ENCODE data around the gene PSMA8.

Gene PSMA8

DNA sequence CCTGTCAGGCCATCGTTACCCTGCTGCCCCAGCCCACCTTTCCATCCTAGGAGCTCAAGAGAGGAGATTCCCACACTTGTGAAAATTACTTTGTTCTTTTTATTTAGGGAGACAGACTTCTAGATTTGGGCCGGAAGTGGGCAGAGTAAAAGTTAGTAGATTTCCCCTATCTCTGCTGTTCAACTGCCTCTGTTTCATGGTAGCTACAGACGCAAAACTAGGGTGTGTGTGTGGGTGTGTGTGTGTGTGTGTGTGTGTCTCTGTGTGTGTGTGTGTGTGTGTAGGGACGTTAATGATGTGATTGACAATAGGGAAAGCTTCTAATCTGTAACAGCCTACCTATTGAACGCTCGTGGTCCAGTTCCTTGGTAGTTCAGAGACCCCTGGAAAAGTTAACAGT lies 438 bp downstream of the PSMA8 start:
- H4K8ac ChIP-seq (ENCODE audit: low read depth, low read length): no peak overlapping the region
- no peak overlapping the region for H3K4ac ChIP-seq (ENCODE audit: low read depth, low read length)
- no peak overlapping the region for H4K91ac ChIP-seq (ENCODE audit: low read depth, low read length)
- H2BK120ac ChIP-seq (ENCODE audit: insufficient read depth, low read length, poor library complexity): no peak overlapping the region
- H2BK5ac ChIP-seq (ENCODE audit: low read depth, low read length, poor library complexity): no peak overlapping the region
- H3K79me2 ChIP-seq (ENCODE audit: control insufficient read depth, insufficient read depth, low read length, poor library complexity): no peaks in the 10 kb centered on the region
- WGBS (ENCODE audit: extremely low coverage, insufficient coverage, insufficient read length): no CpG with 5 or more reads among the region's 6 CpGs
- no peaks in the 10 kb centered on the region for H3K36me3 ChIP-seq (ENCODE audit: control insufficient read depth in 1 of 2, insufficient read depth in 2 of 2, low read length in 2 of 2)
- no peak for DNase-seq
- H3K9ac ChIP-seq (ENCODE audit: low read length): no peak overlapping the region
- H3K4me3 ChIP-seq (ENCODE audit: low read depth, low read length): no peak overlapping the region
- H3K18ac ChIP-seq (ENCODE audit: low read length): no peak overlapping the region
- peaks cover 0 to 2% of the 10 kb centered on the region in 2 experiments for H3K4me1 ChIP-seq (ENCODE audit: control insufficient read depth in 1 of 2, insufficient read depth in 2 of 2, low read length in 2 of 2)
- H3K27ac ChIP-seq (ENCODE audit: low read depth, low read length): no peak overlapping the region
- no peak overlapping the region for H2AFZ ChIP-seq (ENCODE audit: insufficient read depth, low read length, poor library complexity)
- H3K4me2 ChIP-seq (ENCODE audit: low read length): no peak overlapping the region
- H3K14ac ChIP-seq (ENCODE audit: low read length): no peak overlapping the region
- no peak overlapping the region for H3K23ac ChIP-seq (ENCODE audit: low read length)
- peak overlapping the region; percentile 1 for H4K12ac ChIP-seq (ENCODE audit: low read depth, low read length)
- no peaks in the 10 kb centered on the region for H3K27me3 ChIP-seq (ENCODE audit: insufficient read depth, low read length)
- H2AK5ac ChIP-seq (ENCODE audit: low read length): no peak overlapping the region
- peaks cover 3% of the 10 kb centered on the region for H3K9me3 ChIP-seq (ENCODE audit: insufficient read depth, low read depth, low read length)
- no peak overlapping the region for H2BK12ac ChIP-seq (ENCODE audit: low read length)
- H3K79me1 ChIP-seq (ENCODE audit: low read length): no peaks in the 10 kb centered on the region

DNA sequence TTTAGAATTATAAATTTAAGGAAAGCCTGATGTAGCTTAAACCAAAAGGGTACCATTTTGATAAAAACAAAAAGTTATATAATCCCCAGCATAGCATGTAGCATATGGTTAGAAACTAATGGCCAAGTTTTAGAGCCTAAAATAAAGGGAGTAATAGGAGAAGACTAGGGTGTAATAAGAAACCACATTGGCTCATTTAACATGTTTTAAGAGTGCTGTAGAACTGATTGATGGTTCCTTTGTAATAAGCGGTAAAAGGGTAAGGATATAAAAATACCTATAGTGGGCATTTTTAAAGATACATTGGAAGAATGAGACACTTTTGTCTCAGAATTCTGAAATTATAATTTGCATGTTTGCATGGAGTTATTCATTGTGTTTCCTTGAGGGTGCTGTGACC lies 1.9 kb downstream of the PSMA8 start:
- Histone ChIP-seq H3K18ac (ENCODE audit: low read length) (no peak overlapping the region), H2AFZ (ENCODE audit: insufficient read depth, low read length, poor library complexity) (no peak overlapping the region), H4K91ac (ENCODE audit: low read depth, low read length) (no peak overlapping the region), H3K23ac (ENCODE audit: low read length) (no peak overlapping the region), H4K12ac (ENCODE audit: low read depth, low read length) (no peak overlapping the region), H2BK12ac (ENCODE audit: low read length) (no peak overlapping the region), H3K79me1 (ENCODE audit: low read length) (no peaks in the 10 kb centered on the region), H4K8ac (ENCODE audit: low read depth, low read length) (no peak overlapping the region), H3K36me3 (ENCODE audit: control insufficient read depth in 1 of 2, insufficient read depth in 2 of 2, low read length in 2 of 2) (no peaks in the 10 kb centered on the region), H3K14ac (ENCODE audit: low read length) (no peak overlapping the region), H2BK120ac (ENCODE audit: insufficient read depth, low read length, poor library complexity) (no peak overlapping the region), H3K4me2 (ENCODE audit: low read length) (no peak overlapping the region), H3K27me3 (ENCODE audit: insufficient read depth, low read length) (no peaks in the 10 kb centered on the region), H3K9me3 (ENCODE audit: insufficient read depth, low read depth, low read length) (peaks cover 6% of the 10 kb centered on the region), H3K4me1 (ENCODE audit: control insufficient read depth in 1 of 2, insufficient read depth in 2 of 2, low read length in 2 of 2) (peaks cover 0 to 2% of the 10 kb centered on the region in 2 experiments), H3K4me3 (ENCODE audit: low read depth, low read length) (no peak overlapping the region), H2AK5ac (ENCODE audit: low read length) (no peak overlapping the region), H2BK5ac (ENCODE audit: low read depth, low read length, poor library complexity) (no peak overlapping the region), H3K4ac (ENCODE audit: low read depth, low read length) (no peak overlapping the region), H3K27ac (ENCODE audit: low read depth, low read length) (no peak overlapping the region), H3K79me2 (ENCODE audit: control insufficient read depth, insufficient read depth, low read length, poor library complexity) (no peaks in the 10 kb centered on the region), H3K9ac (ENCODE audit: low read length) (no peak overlapping the region)
- DNase-seq: no peak
- WGBS (ENCODE audit: extremely low coverage, insufficient coverage, insufficient read length): no CpG with 5 or more reads among the region's 1 CpG

- H2AFZ ChIP-seq (ENCODE audit: insufficient read depth, low read length, poor library complexity): no peak overlapping the region
These were observed 23.7 kb downstream of the PSMA8 start for GRCh38 chr18:26157326-26157725.

GRCh38 chr18:26159353-26159752 lies 25.7 kb downstream of the PSMA8 start:
- no peak overlapping the region for H4K12ac ChIP-seq (ENCODE audit: low read depth, low read length)
- H3K4ac ChIP-seq (ENCODE audit: low read depth, low read length): no peak overlapping the region
- no peak overlapping the region for H2AFZ ChIP-seq (ENCODE audit: insufficient read depth, low read length, poor library complexity)
- no peak overlapping the region for H3K9ac ChIP-seq (ENCODE audit: low read length)
- no peak overlapping the region for H2BK5ac ChIP-seq (ENCODE audit: low read depth, low read length, poor library complexity)
- H3K18ac ChIP-seq (ENCODE audit: low read length): no peak overlapping the region
- H4K91ac ChIP-seq (ENCODE audit: low read depth, low read length): no peak overlapping the region
- no peak overlapping the region for H3K14ac ChIP-seq (ENCODE audit: low read length)
- no peak overlapping the region for H4K8ac ChIP-seq (ENCODE audit: low read depth, low read length)
- no peak overlapping the region for H3K27ac ChIP-seq (ENCODE audit: low read depth, low read length)
- no peaks in the 10 kb centered on the region for H3K4me1 ChIP-seq (ENCODE audit: control insufficient read depth in 1 of 2, insufficient read depth in 2 of 2, low read length in 2 of 2)
- H3K23ac ChIP-seq (ENCODE audit: low read length): no peak overlapping the region
- H3K79me1 ChIP-seq (ENCODE audit: low read length): no peaks in the 10 kb centered on the region
- H3K4me3 ChIP-seq (ENCODE audit: low read depth, low read length): no peak overlapping the region
- no peak overlapping the region for H3K4me2 ChIP-seq (ENCODE audit: low read length)
- no peaks in the 10 kb centered on the region for H3K79me2 ChIP-seq (ENCODE audit: control insufficient read depth, insufficient read depth, low read length, poor library complexity)
- no peaks in the 10 kb centered on the region for H3K9me3 ChIP-seq (ENCODE audit: insufficient read depth, low read depth, low read length)
- H3K36me3 ChIP-seq (ENCODE audit: control insufficient read depth in 1 of 2, insufficient read depth in 2 of 2, low read length in 2 of 2): no peaks in the 10 kb centered on the region
- WGBS (ENCODE audit: extremely low coverage, insufficient coverage, insufficient read length): no CpG with 5 or more reads among the region's 3 CpGs
- no peak overlapping the region for H2BK120ac ChIP-seq (ENCODE audit: insufficient read depth, low read length, poor library complexity)
- peak in 1 of 2 donors; percentile 32 for DNase-seq
- no peak overlapping the region for H2AK5ac ChIP-seq (ENCODE audit: low read length)
- no peak overlapping the region for H2BK12ac ChIP-seq (ENCODE audit: low read length)
- H3K27me3 ChIP-seq (ENCODE audit: insufficient read depth, low read length): no peaks in the 10 kb centered on the region

More at GRCh38 chr18:26157326-26157725, 23.7 kb downstream of the PSMA8 start:
- Histone ChIP-seq H3K9ac (ENCODE audit: low read length) (no peak overlapping the region), H3K4me2 (ENCODE audit: low read length) (no peak overlapping the region), H3K14ac (ENCODE audit: low read length) (no peak overlapping the region), H3K79me2 (ENCODE audit: control insufficient read depth, insufficient read depth, low read length, poor library complexity) (no peaks in the 10 kb centered on the region), H3K27ac (ENCODE audit: low read depth, low read length) (no peak overlapping the region), H4K91ac (ENCODE audit: low read depth, low read length) (no peak overlapping the region), H3K18ac (ENCODE audit: low read length) (no peak overlapping the region), H3K4me1 (ENCODE audit: control insufficient read depth in 1 of 2, insufficient read depth in 2 of 2, low read length in 2 of 2) (no peaks in the 10 kb centered on the region), H3K4ac (ENCODE audit: low read depth, low read length) (no peak overlapping the region), H3K9me3 (ENCODE audit: insufficient read depth, low read depth, low read length) (no peaks in the 10 kb centered on the region), H2BK12ac (ENCODE audit: low read length) (no peak overlapping the region), H3K79me1 (ENCODE audit: low read length) (no peaks in the 10 kb centered on the region), H2BK120ac (ENCODE audit: insufficient read depth, low read length, poor library complexity) (no peak overlapping the region), H3K23ac (ENCODE audit: low read length) (no peak overlapping the region), H4K8ac (ENCODE audit: low read depth, low read length) (no peak overlapping the region), H3K27me3 (ENCODE audit: insufficient read depth, low read length) (no peaks in the 10 kb centered on the region), H4K12ac (ENCODE audit: low read depth, low read length) (no peak overlapping the region), H2BK5ac (ENCODE audit: low read depth, low read length, poor library complexity) (no peak overlapping the region), H3K4me3 (ENCODE audit: low read depth, low read length) (no peak overlapping the region), H2AK5ac (ENCODE audit: low read length) (no peak overlapping the region), H3K36me3 (ENCODE audit: control insufficient read depth in 1 of 2, insufficient read depth in 2 of 2, low read length in 2 of 2) (no peaks in the 10 kb centered on the region)
- no peak for DNase-seq
- no CpG with 5 or more reads among the region's 3 CpGs for WGBS (ENCODE audit: extremely low coverage, insufficient coverage, insufficient read length)

Data from trophoblast cell (in vitro differentiated cells and primary cell).